Stromal cell of bone marrow (primary cell): ENCODE data around the gene EPSTI1.
A peak's percentile ranks its signal among the peaks of the same experiment; 100 is the strongest.
"Not testable (repeated sequence)": the region's sequence is repeated elsewhere in the genome, so short reads cannot be mapped to it uniquely, and the experiment has no call there.

Experiments used
- DNase-seq: peaks from one replicate; pipeline ENCODE4 v3.0.0-alpha.2; 2012; ENCODE audit warnings: low read depth

Gene EPSTI1, protein sequence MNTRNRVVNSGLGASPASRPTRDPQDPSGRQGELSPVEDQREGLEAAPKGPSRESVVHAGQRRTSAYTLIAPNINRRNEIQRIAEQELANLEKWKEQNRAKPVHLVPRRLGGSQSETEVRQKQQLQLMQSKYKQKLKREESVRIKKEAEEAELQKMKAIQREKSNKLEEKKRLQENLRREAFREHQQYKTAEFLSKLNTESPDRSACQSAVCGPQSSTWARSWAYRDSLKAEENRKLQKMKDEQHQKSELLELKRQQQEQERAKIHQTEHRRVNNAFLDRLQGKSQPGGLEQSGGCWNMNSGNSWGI

DNA sequence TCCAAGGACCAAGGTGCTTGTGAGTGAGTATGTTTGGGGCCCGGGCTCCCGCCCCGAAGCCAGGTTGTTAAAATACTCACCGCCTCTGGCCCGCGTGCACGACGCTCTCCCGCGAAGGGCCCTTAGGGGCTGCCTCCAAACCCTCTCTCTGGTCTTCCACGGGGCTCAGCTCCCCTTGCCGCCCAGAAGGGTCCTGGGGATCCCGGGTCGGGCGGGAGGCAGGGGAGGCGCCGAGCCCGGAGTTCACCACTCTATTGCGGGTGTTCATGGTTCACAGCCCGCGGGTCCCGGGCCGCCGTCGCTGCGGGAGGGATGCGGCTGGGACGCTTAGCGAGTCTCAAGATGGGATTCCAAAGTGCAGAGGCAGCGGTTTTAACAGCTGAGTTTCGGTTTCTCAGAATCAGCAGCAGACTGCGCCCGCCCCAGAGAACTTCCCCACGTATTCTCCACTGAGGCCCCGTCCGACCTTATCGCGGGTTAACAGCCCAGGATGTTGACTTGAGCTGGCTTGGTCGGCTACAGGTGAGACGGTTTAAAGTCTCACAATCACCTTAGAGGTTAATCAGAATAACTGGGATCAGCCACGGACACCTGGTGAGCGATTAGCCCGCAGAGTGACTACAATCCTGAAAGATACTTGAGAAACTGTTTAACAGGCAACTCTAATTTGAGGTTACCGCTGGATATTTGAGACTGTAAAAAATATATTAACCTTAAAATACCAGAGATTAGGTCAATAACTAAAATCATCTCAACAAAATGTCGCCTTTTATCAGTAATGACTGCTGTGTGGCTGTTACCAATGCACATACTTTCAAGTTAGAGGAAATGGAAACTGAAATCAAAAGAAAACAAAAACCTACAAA lies at the start of gene EPSTI1:
TSS of gene EPSTI1 (minus strand) at position 344 of the 866 bp plus-strand sequence. CDS start at position 268, 76 bp downstream.
- DNase-seq: peak; percentile 55

DNA sequence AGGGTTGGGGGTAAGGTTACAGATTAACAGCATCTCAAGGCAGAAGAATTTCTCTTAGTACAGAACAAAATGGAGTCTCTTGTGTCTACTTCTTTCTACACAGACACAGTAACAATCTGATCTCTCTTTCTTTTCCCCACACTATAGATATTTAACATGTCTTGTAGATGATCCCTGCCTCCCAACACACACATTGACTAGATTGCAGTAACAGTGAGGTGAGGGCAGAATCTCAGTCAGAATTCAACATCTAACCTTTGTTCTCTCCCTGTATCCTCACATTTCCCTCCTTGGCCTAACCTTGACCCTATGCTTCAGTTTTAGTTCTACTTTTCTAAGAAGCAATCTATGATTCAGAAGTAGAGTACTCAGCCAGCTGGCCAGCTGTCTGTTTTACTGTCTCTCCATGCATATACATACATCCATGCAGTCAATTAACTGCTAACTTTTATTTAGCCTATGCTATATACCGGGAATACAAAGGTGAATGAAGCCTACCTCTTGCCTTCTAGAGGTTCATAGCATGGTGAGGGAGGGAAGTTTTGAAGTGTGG lies 49.4 kb upstream of the EPSTI1 start:
- no peak for DNase-seq

DNA sequence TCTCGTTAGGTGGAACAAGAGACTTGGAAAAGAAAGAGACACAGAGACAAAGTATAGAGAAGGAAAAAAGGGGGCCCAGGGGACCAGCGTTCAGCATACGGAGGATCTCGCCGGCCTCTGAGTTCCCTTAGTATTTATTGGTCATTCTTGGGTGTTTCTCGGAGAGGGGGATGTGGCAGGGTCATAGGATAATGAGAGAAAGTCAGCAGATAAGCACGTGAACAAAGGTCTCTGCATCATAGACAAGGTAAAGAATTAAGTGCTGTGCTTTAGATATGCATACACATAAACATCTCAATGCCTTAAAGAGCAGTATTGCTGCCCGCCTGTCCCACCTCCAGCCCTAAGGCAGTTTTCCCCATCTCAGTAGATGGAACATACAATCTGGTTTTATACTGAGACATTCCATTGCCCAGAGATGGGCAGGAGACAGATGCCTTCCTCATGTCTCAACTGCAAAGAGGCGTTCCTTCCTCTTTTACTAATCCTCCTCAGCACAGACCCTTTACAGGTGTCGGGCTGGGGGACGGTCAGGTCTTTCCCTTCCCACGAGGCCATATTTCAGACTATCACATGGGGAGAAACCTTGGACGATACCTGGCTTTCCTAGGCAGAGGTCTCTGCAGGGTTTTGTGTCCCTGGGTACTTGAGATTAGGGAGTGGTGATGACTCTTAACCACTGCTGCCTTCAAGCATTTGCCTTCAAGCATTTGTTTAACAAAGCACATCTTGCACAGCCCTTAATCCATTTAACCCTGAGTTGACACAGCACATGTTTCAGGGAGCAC lies 48.7 kb upstream of the EPSTI1 start:
- not testable (repeated sequence) for DNase-seq

DNA sequence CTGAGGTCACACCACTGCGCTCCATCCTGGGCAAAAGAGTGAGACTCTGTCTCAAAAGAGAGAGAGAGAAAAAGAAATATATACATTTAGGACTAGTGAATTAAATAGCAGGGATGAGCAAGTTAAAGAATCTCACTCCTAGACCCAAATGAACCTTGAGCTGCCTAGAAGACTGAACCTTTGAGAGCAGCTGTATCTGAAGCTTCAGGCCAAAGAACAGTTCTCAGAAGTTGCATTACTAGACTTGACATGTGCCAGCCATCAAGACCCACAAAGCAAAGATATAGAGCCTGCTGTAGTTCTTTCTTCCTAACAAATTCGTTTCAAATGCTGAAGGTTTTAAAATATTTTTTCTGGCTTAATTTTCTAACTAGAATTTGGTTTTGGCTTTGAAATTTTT lies 47.9 kb upstream of the EPSTI1 start:
- DNase-seq: no peak

DNA sequence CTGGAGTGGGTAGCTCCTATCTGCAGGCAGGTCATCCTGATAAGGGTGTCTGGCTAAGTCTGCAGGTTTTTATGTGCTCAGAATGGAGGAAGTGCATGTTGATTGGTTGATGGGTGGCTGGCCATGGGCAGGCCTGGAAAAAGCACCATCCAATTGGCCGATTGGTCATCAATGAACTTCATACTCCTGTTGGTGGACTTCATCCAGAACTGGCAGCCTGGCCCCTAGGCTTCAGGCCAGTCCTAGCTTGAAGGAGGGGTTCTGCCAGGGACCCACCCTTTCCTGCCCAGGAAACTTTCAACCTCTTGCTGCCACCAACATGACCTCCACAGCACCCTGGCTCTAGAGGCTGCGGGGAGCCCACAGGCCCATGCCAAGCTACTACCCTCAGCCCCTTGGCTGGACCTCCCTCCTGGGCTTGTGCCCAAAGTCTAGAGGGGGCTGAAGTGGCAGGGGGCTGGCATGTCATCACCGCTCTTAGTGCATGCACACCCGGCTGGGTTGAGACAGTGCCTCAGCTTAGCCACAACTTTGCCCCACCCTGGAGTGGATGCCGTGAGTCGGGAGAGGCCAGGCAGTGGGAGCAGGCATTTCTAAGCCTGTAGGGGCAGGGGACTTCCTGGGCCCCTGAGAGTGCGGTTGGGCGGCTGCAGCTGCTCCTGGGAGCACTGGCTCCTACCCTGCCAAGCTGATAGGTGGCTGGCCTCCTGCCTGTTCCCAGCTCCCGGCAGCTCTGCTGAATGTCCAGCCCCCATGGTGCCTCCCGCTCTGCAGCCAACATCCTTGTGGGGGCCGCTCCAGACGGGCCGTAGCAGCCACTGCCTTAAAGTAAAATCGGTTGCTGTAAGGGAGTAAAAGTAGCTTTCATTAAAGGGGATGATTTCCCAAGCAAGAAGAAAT lies 44.6 kb upstream of the EPSTI1 start:
- no peak for DNase-seq

DNA sequence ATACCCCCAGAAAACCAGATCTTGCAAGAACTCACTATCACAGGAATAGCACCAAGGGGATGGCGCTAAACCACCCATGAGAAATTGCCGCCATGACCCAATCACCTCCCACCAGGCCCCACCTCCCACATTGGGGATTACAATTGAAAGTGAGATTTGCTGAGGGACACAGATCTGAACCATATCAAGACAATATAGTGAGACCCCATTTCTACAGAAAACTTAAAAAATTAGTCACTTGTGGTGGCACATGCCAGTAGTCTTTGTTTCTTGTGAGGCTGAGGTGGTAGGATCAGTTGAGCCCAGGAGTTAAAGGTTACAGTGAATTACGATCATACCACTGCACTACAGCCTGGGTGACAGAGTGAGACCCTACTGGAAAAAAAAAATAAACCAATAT lies 41.0 kb upstream of the EPSTI1 start:
- no peak for DNase-seq

DNA sequence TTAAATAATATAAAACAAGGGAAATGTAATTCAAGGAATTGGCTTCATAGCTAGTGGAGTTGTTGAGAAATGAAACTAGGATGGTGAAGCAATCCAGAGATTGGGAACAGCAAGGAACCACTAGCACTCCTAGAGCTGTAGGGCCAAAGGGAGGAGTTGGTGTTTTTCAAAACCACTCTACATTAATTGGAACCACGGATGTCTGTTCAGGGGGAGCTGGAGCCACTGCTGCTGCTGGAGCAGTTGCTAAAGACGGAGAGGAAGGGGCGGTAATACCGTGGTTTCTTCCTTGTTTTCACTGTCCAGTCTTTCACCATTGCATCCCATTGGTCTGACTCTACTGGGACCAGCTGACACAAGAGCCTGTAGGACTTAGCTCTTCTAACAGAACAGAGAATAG lies 39.8 kb upstream of the EPSTI1 start:
- DNase-seq: no peak

DNA sequence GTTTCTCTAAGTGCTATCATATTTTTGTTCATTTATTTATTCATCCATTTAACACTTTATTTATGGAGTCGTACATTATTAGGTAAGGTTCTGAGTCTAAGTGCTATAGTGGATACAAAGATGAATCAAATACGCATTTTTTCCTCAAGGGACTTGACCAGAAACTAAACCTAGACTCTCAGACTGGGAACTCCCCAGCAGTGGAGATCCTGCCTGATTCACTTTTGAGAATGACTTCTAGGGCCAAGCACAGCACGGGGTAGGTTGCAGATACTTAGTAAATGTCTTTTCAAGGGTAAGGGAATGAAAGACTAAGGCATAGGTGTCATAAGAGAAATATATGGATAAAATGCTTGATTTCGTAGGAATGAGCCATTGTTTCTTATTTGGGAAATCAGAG lies 38.5 kb upstream of the EPSTI1 start:
- DNase-seq: no peak

DNA sequence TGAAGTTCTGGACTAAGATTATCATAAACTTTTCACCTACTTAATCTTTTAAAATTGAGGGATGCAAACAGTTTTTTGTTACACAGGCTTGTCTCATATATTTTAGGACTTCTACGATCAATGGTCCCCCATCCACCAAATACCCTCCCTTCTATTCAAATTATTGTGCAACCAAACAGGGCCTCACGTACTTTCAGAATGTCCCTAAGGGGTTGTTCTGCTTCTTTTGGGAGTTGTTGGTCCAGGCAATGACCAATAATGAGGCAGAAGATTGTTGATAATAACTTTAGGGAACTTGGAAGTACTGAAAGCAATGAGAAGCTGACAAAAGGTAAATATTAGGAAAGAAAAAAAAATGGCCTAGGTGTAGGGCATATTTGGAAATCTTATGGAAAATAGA lies 34.2 kb upstream of the EPSTI1 start:
- no peak for DNase-seq

DNA sequence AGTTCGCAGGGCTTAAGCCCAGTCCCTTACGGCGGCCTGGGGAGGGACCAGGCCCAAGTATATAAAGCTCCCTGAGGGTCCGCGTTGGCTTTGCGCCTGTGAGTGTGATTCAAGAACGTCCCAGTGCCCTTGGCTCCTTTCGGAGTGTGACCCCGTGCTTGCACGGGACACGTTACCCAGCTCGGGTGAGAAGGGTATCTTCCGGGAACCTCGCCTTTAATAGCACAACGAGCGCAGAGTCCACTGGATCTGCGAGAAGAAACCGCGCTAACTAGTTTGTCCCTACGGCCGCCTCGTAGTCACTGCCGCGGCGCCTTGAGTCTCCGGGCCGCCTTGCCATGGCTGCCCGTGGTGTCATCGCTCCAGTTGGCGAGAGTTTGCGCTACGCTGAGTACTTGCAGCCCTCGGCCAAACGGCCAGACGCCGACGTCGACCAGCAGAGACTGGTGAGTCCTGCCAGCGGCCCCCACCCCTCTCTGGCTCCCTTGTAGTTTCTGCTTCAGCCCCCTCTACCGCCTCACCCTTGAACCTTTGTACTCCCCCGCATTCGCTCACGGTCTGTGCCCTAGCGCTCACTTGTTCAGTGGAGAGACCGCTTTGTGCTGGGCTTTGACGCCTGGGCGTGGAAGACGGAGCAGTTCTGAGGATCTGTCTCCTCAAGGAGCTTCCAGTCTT lies 31.4 kb upstream of the EPSTI1 start, which contains the start of gene DNAJC15:
TSS of gene DNAJC15 (plus strand) at position 298 of the 675 bp plus-strand sequence. CDS start at position 339, 41 bp downstream.
- peak; percentile 67 for DNase-seq

DNA sequence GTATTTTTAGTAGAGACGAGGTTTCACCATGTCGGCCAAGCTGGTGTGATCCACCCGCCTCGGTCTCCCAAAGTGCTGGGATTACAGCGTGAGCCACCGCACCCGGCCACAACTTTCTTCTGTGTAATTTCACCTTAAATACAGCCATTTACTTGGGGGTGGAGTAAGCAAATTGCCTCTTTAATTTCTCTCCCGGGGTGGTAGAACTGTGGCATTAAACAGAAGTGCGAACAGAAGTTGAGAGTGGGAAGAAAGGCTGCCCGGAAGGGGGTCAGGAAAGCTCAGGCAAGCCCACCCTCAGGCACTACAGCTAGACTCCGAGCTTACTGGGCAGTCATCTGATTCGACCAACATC lies 30.9 kb upstream of the EPSTI1 start:
- DNase-seq: no peak

DNA sequence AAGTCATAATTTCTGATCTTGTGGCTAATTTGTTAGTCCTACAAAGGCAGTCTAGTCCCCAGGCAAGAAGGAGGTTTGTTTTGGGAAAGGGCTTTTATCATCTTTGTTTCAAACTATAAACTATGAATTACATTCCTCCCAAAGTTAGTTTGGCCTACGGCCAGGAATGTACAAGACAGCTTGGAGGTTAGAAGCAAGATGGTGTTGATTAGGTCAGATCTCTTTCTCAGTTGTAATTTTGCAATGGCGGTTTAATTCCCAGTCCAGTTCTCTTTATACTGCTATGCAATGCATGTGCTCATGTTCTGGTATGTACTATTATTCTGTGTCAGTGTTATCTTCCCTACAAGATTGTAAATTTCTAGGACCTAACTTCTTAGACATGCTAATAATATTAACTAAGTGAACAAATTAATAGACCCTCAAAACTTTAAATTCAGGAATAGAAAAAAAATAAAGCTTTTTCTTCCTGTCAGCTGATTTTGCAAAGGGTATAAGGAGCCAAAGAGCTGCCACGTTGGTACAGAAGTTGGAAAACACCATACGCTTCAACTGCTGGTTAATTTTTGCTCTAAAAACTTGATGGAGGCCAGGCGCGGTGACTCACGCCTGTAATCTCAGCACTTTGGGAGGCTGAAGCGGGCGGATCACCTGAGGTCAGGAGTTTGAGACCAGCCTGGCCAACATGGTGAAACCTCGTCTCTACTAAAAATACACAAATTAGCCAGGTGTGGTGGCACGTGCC lies 30.1 kb upstream of the EPSTI1 start:
- DNase-seq: no peak

DNA sequence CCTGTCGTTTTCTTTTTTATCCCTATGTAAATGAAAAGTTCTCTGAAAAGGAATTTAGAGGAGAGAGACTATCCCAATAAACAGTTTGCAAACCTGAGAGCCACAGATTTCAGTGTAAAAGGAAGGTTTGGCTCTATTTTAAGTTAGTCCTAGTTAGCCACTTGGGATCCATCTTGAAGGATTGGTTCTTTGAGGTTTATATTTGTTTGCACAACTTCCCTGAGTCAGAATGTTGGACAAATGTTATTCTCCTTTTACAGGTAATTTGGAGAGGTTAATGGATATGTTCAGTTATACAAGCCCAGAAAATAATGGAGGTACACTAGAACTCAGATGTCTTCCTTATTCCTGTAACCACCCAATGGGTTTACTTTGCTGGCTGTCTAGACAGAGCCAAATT lies 28.8 kb upstream of the EPSTI1 start:
- no peak for DNase-seq

DNA sequence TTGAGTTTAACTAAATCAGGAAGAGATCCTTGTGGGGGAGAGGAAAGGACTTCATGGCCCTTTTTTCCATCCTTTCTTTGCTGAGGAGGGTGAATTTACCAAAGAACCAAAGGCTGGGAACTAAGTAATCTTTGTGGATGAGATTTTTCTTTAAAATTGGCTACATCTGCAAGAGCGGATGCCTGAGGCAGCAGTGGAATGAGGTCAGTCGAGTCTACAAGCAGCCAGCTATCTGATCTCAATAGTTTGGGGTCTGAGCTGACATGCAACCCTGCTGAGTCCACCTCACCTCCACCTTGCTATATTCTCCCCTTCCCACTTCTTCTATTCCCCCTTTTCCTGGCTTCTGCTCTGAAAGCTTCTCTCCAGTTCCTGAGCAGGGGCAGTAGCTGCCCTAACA lies 27.8 kb upstream of the EPSTI1 start:
- no peak for DNase-seq

DNA sequence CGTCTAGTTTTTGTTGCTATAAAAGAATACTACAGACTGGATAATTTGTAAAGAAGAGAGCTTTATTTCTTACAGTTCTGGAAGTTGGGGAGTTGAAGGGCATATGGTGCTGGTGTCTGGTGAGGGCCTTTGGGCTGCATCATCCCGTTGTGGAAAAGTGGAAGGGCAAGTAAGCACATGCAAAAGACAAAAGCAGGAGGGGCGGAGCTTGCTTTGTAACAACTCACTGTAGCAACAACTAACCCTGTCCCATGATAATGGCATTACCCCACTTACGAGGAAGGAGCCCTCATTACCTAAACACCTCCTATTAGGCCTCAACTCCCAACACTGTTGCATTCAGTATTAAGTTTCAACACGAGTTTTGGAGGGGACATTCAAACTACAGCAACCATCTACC lies 24.2 kb upstream of the EPSTI1 start:
- no peak for DNase-seq

DNA sequence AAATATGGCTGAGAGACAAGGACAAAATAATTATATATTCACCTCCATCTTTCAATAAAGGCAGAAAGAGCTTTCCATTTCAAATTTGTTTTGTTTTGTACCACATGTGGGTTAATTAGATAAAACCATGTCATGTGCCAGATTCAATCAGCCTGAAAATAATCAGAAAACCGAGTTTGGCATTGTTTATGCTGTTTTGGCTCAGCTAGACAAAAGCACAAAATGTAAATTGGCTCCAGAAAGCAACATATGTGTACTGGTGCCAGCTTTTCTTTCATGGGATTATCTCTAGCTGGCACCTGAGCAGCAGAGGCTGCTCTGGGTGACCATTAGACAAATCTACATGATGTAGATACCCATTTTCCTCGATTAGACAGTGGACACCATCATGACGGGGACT lies 22.1 kb upstream of the EPSTI1 start:
- no peak for DNase-seq

DNA sequence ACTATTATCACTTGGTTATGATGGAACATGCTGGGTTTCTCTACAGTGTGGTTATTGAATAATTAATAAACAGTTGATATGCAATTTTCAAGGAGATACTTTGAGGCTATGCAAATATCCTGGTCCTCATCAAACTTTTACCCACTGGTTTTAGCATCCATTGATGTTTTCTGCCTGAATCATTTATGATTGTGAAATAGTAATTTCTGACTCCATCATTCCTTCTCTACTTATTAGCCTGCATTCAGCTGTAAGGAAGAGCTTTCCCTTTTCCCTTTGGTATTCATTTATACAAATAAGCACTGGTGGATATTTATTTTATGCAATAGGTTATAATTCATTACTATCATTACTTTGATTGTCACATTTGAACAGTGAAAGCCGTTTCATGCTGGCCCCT lies 17.5 kb upstream of the EPSTI1 start:
- no peak for DNase-seq

DNA sequence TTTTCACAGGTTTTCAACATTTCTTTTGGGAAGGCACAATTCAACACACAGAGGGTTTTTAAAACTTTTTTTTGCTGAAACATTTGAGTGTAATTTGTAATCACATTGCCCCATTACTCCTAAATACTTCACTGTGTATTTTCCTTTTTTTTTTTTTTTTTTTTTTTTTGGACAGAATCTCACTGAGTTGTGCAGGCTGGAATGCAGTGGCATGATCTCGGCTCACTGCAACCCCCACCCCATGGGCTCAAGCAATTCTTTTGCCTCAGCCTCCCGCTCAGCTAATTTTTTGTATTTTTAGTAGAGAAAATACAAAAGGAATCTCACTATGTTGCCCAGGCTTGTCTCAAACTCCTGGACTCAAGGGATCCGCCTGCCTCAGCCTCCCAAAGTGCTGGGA lies 16.6 kb upstream of the EPSTI1 start:
- DNase-seq: no peak

DNA sequence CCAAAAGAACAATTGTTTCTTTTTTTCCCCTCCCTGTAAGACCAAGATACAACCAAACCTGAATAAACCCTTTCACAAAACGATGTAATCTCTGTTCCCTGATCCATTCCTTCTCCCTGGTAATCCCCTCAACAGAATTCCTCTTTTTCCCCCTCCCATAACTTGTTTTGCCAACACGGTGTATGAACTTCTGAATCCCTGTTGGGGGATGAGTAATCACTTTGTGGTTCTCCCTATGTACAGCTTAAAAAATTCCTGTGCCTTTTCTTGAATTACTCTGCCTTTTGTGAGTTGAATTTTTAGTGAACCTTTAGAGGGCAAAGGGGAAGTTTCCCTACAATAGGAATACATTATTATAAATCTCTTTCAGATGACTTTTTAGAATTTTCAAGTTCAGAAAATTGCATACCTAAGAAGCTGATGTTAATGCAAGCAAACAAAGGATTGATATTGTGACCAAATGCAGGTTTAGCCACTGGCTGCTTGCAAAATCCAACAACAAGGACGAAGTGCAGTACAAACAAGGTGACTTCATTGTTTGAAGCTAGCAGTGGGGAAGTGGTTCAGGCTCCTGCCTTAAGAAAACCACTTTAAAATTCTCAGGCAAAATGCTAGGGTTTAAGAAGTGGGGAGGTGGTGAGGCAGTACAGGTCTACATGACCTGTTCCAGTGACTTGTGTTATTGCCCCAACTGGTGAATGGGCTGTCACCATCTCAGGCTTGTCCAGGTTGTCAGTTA lies 15.0 kb upstream of the EPSTI1 start:
- DNase-seq: no peak
